Stimulated activated CD4-positive, alpha-beta T cell treated with anti-CD3 and anti-CD28 coated beads, Interleukin-4, amount 100 ng/mL, for 1 hour (primary cell): ENCODE results near the gene MRPS26.
"Not testable (repeated sequence)": the region's sequence is repeated elsewhere in the genome, so short reads cannot be mapped to it uniquely, and the experiment has no call there.

Experiments
- DNase-seq: peaks from one replicate; pipeline ENCODE4 v3.0.0-alpha.2; 2020

MRPS26 gene

GRCh38 chr20:3043322-3043721 is 2.5 kb upstream of the MRPS26 start, which contains the start of gene GNRH2:
Gene GNRH2 (plus strand): TSS chr20:3043622. CDS start chr20:3044415, 793 bp downstream.
- no peak for DNase-seq

- DNase-seq: no peak
Measured at GRCh38 chr20:3044336-3044965, 1.4 kb upstream of the MRPS26 start.

DNA sequence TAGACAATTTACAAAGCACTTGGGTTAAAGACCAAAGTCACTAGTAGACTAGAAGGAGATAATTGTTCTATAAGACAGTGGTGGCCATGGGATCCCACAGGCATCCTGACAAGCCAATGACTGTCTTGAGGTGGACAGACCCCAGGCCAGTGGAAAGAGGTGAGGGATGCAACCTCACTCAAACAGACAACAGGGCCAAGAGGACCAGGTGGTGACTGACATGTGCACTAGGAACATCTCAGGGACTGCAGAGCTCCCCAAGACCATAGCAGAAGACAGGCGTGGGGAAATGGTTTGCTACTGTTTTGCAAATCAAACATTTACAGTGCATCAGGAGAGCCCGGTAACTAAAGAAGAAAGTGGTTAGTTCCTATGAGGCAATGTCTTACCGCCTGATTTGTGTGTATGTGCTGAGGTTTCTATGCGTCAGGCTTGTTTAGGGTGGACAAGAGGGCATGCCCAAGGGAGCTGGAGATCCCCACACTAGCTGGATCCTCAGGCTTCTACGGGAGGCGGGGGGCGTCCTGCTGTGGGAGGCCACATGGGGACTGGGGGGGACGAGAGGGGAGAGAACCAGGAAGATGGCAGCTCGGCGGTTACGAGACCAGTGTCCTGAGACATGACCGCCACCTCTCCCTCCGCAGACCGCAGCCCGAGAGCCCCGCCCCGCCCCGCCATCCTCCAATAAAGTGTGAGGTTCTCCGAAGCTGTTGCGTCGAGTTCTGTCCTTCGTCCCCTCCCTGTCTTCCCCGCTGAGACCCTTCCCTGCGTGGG is 623 bp upstream of the MRPS26 start:
- DNase-seq: no peak

DNA sequence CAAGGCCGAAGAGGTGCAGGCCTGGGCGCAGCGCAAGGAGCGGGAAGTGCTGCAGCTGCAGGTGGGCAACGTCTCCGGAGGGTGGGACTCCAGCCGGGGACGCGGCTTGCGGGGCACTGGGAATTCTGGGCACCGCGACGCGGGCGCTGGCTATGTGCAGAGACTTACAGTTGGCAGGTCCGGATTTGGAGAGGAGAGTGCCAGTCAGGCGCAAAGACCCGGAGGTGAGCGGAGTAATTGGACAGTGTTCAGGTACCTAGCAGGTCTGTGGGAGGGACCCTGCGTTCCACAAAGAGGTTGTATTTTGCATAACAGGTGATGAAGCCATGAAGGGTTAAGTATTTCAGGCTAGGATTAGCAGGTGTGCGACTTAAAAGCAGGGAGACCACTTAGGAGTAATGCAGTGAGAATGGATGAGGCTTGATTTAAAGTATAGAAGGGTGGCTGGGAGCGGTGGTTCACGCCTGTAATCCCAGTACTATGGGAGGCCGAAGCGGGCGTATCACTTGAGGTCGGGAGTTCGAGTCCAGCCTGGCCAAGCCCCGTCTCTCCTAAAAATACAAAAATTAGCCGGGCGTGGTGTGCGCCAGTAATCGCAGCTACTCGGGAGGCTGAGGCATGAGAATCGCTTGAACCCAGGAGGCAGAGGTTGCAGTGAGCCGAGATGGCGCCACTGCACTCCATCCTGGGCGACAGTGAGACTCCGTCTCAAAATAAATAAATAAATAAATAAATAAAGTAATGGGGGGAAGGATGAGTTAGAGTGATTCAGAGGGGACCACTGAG is 1.0 kb downstream of the MRPS26 start:
- peak; percentile 11 for DNase-seq

DNA sequence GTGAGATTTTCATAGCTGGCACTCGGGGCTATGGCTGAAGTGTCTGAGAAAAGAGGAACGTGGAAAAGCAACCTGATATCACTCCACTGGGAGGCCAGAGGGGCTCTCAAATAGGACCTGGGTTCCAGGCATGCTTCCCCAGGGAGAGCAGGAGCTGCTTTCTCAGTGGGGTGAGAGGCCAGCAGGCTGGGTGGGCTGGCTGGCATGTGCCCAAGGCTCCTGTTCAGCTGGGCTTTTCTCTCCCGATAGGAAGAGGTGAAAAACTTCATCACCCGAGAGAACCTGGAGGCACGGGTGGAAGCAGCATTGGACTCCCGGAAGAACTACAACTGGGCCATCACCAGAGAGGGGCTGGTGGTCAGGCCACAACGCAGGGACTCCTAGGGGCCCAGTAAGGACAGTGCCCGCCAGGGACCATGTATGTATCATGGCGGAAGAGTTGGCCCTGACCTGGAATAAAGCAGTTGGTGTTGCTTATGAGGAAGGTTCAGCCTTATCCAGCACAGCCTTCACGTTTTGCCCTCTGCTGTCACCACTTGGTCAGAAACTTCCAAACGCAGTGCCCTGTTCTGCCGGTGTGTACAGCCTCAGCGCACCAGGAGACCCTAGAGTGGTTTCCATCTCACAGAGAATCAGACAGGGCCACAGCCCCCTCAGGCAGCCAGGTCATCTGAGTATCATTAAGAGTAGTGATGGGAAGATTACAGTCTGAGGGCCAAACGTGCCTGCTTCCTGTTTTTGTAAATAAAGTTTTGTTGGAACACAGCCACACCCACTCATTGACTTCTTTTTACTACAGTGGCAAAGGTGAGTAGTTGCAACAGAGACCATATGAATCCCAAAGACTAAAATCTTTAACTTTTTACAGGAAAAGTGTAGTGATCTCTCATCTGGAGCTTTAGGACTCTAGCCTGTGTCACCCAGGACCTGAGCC is 1.9 kb downstream of the MRPS26 start:
- no peak for DNase-seq

DNA sequence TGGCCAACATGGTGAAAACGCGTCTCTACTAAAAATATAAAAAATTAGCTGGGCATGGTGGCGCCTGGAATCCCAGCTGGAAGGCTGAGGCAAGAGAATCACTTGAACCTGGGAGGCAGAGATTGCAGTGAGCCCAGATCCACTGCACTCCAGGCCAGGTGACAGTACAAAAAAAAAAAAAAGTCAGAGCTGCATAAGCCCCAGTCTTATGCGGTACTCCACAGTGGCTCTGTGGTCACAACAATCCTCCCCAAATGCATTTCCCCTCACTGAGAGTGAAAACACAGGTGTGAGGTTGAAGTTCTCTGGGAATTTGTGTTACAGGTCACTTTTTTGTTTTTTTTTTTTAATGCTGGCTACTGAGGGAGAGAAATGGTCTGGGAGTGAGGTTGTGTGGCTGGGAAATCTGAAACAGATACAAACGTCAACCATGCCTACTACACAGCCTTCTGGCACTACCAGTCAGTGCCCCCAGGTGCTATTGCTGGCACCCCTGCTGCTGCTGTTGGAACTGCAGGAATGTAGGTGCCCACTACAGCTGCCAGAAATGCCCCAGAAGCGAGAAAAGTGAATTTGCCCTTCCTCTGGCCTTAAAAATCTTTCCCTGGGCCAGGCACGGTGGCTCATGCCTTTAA is 5.7 kb downstream of the MRPS26 start:
- no peak for DNase-seq

DNA sequence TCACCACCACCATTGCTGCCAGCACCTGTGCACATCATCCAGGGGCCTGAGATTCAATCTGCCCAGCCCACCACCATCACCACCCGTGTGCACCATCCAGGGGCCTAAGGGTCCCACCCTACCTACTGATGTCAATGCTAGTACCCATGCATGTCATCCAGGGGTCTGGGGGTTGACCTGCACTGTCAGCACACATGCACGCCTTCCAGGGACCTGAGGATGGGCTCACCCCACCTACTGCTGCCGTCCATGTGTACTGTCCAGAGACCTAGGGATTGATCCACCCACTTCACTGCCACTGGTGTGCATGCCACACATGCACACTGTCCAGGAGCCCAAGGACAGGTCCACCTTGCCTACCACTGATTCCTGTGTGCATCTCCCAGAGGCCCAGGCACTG is 13.6 kb downstream of the MRPS26 start:
- no peak for DNase-seq

- DNase-seq: not testable (repeated sequence)
Measured at GRCh38 chr20:3064119-3064518, 18.3 kb downstream of the MRPS26 start.

- no peak for DNase-seq
Measured at GRCh38 chr20:3067139-3068014, 21.5 kb downstream of the MRPS26 start.

- DNase-seq: no peak
Measured at GRCh38 chr20:3068075-3068474, 22.2 kb downstream of the MRPS26 start.

DNA sequence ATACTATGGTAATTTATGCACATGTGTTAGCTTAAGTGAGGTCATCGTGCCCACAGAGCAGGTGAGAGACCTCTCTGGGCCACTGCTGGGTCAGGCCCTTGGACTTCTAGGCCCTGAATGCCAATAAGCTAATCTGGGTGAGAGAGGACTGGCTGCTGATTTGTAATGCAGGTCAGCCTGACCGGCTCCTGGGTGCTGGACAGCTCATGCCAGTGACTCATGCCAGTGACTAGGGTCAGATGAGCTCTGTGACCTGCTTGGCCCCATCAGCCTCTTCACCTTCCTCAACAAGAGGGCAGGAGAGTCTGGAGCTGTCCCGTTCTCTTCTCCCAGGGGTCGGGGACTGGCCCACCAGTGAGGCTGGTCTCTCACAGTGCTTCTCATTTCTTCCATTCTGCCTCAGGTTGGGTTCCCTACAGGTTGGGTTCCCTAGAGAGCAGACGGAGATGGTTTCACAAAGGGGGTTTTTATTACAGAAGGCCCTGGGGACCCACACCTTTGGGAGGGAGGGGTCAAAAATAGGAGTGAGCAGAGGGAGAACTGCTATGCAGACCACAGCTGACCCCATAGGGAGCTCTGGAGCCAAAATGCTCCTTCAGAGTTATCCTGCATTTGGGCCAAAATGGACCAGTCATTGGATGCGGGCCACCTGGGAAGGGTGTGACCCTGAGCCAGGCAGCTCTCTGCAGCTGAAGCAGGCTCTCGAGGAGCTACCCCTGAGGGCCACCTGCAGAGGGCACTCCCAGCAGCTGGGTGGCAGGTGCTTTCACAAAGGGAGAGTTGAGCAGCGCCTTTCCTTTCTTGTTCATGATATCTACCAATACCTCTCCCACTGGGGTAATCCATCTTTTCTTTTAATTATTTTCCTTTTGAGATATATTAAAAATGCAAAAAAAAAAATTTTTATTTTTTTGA is 23.4 kb downstream of the MRPS26 start:
- DNase-seq: peak; percentile 31

DNA sequence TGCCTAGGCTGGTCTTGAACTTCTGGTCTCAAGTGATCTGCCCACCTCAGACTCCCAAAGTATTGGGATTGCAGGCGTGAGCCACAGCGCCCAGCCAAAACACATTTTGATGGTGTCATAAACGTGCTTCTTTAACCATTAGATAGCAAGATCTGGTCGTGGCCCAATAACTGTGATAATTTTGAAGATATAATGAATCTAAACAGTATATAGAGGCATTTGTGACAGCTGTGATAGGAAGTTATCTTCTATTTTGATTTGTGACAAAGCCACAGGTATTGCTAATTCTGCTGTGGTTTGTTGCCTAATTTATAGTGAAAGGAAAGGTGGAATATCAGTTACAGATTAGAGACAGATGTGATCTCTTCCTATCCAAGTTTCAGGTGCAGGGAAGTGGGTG is 24.9 kb downstream of the MRPS26 start:
- DNase-seq: no peak

DNA sequence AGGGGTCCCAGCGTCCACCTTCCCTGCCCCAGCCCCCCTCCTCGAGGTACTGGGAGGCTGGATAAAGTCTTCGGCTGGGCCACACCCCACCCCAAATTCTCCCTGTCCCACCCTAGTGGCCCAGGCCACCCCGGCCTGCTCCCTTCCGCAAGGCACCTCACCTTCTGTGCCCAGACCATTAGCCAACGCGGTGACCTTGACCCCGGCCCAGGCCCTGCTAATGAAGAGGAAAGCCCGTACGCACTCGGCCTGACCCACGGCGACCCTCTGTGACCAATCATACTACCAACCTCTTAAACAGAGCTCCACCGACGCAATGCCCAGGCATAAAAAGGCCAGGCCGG is 25.4 kb downstream of the MRPS26 start:
- DNase-seq: no peak

- peak; percentile 77 for DNase-seq
Measured at GRCh38 chr20:3071610-3072529, 26.0 kb downstream of the MRPS26 start, which contains the start of gene OXT. Gene OXT (plus strand): TSS chr20:3071620. CDS start chr20:3071656, 36 bp downstream.

GRCh38 chr20:3072530-3073250 is 26.8 kb downstream of the MRPS26 start:
- DNase-seq: no peak

- DNase-seq: not testable (repeated sequence)
Measured at GRCh38 chr20:3073251-3073643, 27.4 kb downstream of the MRPS26 start.

DNA sequence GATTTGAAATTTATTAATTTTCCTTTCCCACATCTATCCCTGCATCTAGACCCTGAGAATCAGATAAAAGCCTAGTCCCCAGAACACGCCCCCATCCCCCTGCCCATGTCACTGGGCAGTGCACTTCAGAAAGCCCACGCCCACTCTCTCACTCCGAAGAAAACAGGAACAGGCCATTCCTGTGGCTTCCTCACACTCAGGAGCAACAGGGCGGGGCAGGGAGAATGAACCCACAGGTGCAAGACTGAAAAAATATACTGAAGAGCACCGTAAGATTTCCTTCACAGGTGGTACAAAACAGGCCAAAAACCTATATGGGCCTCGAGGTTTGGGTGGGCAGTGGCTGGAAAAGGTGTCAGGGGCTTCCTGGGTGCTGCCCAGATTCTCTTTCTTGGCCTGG is 29.0 kb downstream of the MRPS26 start:
- DNase-seq: no peak

GRCh38 chr20:3075315-3075714 is 29.5 kb downstream of the MRPS26 start:
- not testable (repeated sequence) for DNase-seq
